DND-41 (cell line): Measurements from ENCODE around the gene ZBTB45.

Experiments used
- ATAC-seq: fragments of 200-7000 bp; cut with Tn5 transposase; 3 replicates; pipeline ENCODE4 v1.9.1; 2021; ENCODE audit warnings: low read depth; ENCODE audit not compliant: insufficient read depth
- DNase-seq: peaks from one replicate; pipeline ENCODE4 v3.0.0-alpha.2; 2020
- H2AFZ ChIP-seq: 2 replicates; pipeline ENCODE4 v1.6.0; 2012; ENCODE audit warnings: low read depth, low read length
- H3K27ac ChIP-seq: 2 replicates; pipeline ENCODE4 v1.5.1; 2012; ENCODE audit warnings: low read length, inconsistent platforms
- H3K27me3 ChIP-seq: fragments of 200-600 bp; sonication (generic); 2 replicates; pipeline ENCODE4 v1.6.0; 2012; ENCODE audit warnings: low read length, mild to moderate bottlenecking, inconsistent platforms; ENCODE audit not compliant: insufficient read depth, poor library complexity
- H3K36me3 ChIP-seq: 2 replicates; pipeline ENCODE4 v1.5.1; 2012; ENCODE audit warnings: low read length, inconsistent platforms; ENCODE audit not compliant: insufficient read depth
- H3K4me1 ChIP-seq: 2 replicates; pipeline ENCODE4 v1.5.1; 2012; ENCODE audit warnings: mild to moderate bottlenecking, low read length; ENCODE audit not compliant: insufficient read depth
- H3K4me2 ChIP-seq: 2 replicates; pipeline ENCODE4 v1.6.0; 2012; ENCODE audit warnings: mild to moderate bottlenecking, moderate library complexity, low read length, inconsistent platforms; ENCODE audit not compliant: insufficient read depth
- H3K4me3 ChIP-seq, 2 experiments: fragments of 200-600 bp in 1 of 2; shearing (Covaris generic) in 1 of 2; 2 replicates each; pipeline ENCODE4 v1.5.1; 2012 to 2016; ENCODE audit warnings: inconsistent platforms in 2 of 2, low read length in 2 of 2, mild to moderate bottlenecking in 2 of 2, low read depth in 1 of 2, moderate library complexity in 1 of 2
- H3K79me2 ChIP-seq: 2 replicates; pipeline ENCODE4 v1.6.0; 2012; ENCODE audit warnings: low read length, inconsistent platforms; ENCODE audit not compliant: insufficient read depth
- H3K9ac ChIP-seq: 2 replicates; pipeline ENCODE4 v1.6.0; 2012; ENCODE audit warnings: low read depth, mild to moderate bottlenecking, inconsistent platforms, low read length, moderate library complexity
- H3K9me3 ChIP-seq: 2 replicates; pipeline ENCODE4 v1.5.1; 2012; ENCODE audit warnings: low read length, moderate library complexity, mild to moderate bottlenecking, inconsistent platforms; ENCODE audit not compliant: insufficient read depth, severe bottlenecking
- H4K20me1 ChIP-seq: 2 replicates; pipeline ENCODE4 v1.6.0; 2012; ENCODE audit warnings: low read length; ENCODE audit not compliant: insufficient read depth
- CTCF ChIP-seq: IDR thresholded peaks from 2 replicates; pipeline ENCODE4 v1.5.1; 2012; ENCODE audit warnings: borderline replicate concordance, low read length, moderate library complexity, mild to moderate bottlenecking; ENCODE audit not compliant: poor library complexity, severe bottlenecking; ENCODE audit errors: extremely low read depth
- EZH2 ChIP-seq: IDR thresholded peaks from 3 replicates; pipeline ENCODE4 v1.6.1; 2012; ENCODE audit warnings: borderline replicate concordance, low read depth, mild to moderate bottlenecking, moderate library complexity, low read length, inconsistent platforms; ENCODE audit not compliant: severe bottlenecking

ZBTB45 gene

GRCh38 chr19:58547323-58548312, 28.0 kb upstream of the ZBTB45 start:
- H4K20me1 ChIP-seq: peaks cover 80% of the 10 kb centered on the region
- peaks cover 80% of the 10 kb centered on the region for H3K36me3 ChIP-seq
- no peaks in the 10 kb centered on the region for H3K27me3 ChIP-seq
- ATAC-seq (no peak), DNase-seq (no peak)
- no peak overlapping the region for H3K27ac ChIP-seq
- no peaks in the 10 kb centered on the region for H3K9me3 ChIP-seq
- H2AFZ ChIP-seq: no peak overlapping the region
- TF ChIP-seq EZH2 (no peak), CTCF (no peak)
- peaks cover 73% of the 10 kb centered on the region for H3K4me1 ChIP-seq
- H3K9ac ChIP-seq: no peak overlapping the region; the same call in 1 of the 2 replicates
- peak overlapping the region in 1 of 2 experiments; percentile 25; a peak in 2 of 4 replicates for H3K4me3 ChIP-seq
- peaks cover 72% of the 10 kb centered on the region for H3K79me2 ChIP-seq
- peak overlapping the region; percentile 84; the same call in 1 of the 2 replicates for H3K4me2 ChIP-seq

- H3K4me2 ChIP-seq: peak overlapping the region; percentile 84
- peaks cover 59% of the 10 kb centered on the region for H3K4me1 ChIP-seq
- no peak overlapping the region for H2AFZ ChIP-seq
- peak overlapping the region; percentile 93 to 100; a peak in 3 of 4 replicates for H3K4me3 ChIP-seq
- H3K9me3 ChIP-seq: no peaks in the 10 kb centered on the region
- no peaks in the 10 kb centered on the region for H3K27me3 ChIP-seq
- peaks cover 65% of the 10 kb centered on the region for H4K20me1 ChIP-seq
- no peak for DNase-seq
- no peak for ATAC-seq
- peaks cover 65% of the 10 kb centered on the region for H3K79me2 ChIP-seq
- peaks cover 65% of the 10 kb centered on the region for H3K36me3 ChIP-seq
- H3K27ac ChIP-seq: peak overlapping the region; percentile 93
- TF ChIP-seq CTCF (no peak), EZH2 (no peak)
- H3K9ac ChIP-seq: peak overlapping the region; percentile 98
These were observed 26.5 kb upstream of the ZBTB45 start for GRCh38 chr19:58546019-58546530.

GRCh38 chr19:58545286-58546018, 25.8 kb upstream of the ZBTB45 start:
- peak overlapping the region; percentile 93 for H3K27ac ChIP-seq
- peaks cover 60% of the 10 kb centered on the region for H3K79me2 ChIP-seq
- peaks cover 59% of the 10 kb centered on the region for H4K20me1 ChIP-seq
- peaks cover 58% of the 10 kb centered on the region for H3K36me3 ChIP-seq
- DNase-seq: no peak
- H3K4me2 ChIP-seq: peak overlapping the region; percentile 84
- TF ChIP-seq EZH2 (no peak), CTCF (no peak)
- peak overlapping the region; percentile 98 for H3K9ac ChIP-seq
- peaks cover 2% of the 10 kb centered on the region for H3K27me3 ChIP-seq
- no peaks in the 10 kb centered on the region for H3K9me3 ChIP-seq
- ATAC-seq: no peak
- peaks cover 58% of the 10 kb centered on the region for H3K4me1 ChIP-seq
- no peak overlapping the region for H2AFZ ChIP-seq
- H3K4me3 ChIP-seq: peak overlapping the region; percentile 93 to 100
